SU-DHL-6 (cell line): Measurements from ENCODE around the gene AHSG.

ENCODE experiments used
- CTCF ChIP-seq: fragments of 200-600 bp; sonication (generic); IDR thresholded peaks from one replicate; pipeline ENCODE4 v1.5.1; 2017; ENCODE audit warnings: antibody characterized with exemption, mild to moderate bottlenecking, low read length, moderate library complexity; ENCODE audit not compliant: insufficient read depth, poor library complexity, severe bottlenecking
- EZH2phosphoT487 ChIP-seq: fragments of 200-600 bp; sonication (generic), shearing (Covaris generic); conservative IDR thresholded peaks from 2 replicates; pipeline ENCODE4 v1.6.1; 2018; ENCODE audit warnings: mild to moderate bottlenecking, antibody characterized with exemption, low read length, moderate library complexity, mixed read lengths

DNA sequence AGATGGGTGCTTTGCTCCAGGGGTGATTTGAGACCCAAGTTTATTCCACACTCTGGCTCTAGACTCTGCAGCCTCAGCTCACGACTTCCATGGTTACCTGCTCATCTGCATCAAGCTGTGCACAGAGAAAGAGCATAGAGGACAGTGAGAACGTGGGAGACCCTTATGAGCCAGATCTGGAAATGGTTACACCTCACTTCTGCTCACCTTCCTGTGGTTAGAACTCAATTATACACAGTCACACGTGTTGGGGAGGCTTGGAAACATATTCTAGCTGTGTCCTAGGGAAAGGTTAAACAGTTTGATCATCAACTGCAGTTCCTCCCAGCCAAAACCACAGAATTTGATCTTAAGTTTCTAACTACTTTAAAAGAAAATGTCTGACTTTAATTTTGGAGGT lies 29.2 kb downstream of the AHSG start:
- TF ChIP-seq CTCF (no peak), EZH2phosphoT487 (no peak)
